A549 (cell line): ENCODE measurements around the gene SSTR3. TPM values are rescaled to one million over a fixed set of nuclear protein-coding genes. Genes with fewer than 3 reads are reported as not detected.

Source experiments
- ATAC-seq, 2 experiments: fragments of 200-7000 bp in 1 of 2; fragments of >200 bp in 1 of 2; cut with Nextera tagmentation in 1 of 2; cut with Tn5 transposase in 1 of 2; 3 replicates each; pipeline versions ENCODE4 v1.8.0 to v1.9.1; 2018 to 2020; ENCODE audit warnings: mild to moderate bottlenecking in 1 of 2, moderate library complexity in 1 of 2
- CTCF ChIA-PET: fragments of 300-600 bp; sonication (Branson Sonifier 250); formaldehyde crosslinking; extraction: SDS; loops from one replicate; lab custom pipeline; 2021; ENCODE audit warnings: antibody characterized with exemption, inconsistent platforms; lab: Yijun Ruan, JAX
- POLR2A ChIA-PET: fragments of 350-600 bp; formaldehyde crosslinking; extraction: SDS; loops from one replicate; lab custom pipeline; 2021; ENCODE audit warnings: antibody characterized with exemption, inconsistent platforms; lab: Yijun Ruan, JAX
- DNase-seq, 2 experiments: peaks; one replicate each; pipeline versions ENCODE4 v3.0.0 to v3.0.0-alpha.2; 2011 to 2016; ENCODE audit warnings: low read depth in 1 of 2, low spot score in 1 of 2
- FAIRE-seq: peaks from 2 replicates; lab custom pipeline; 2011; peaks lifted over from hg19 to GRCh38; lab: Jason Lieb, UNC
- H3K27ac ChIP-seq, 2 experiments: fragments of >200 bp; sonication (Bioruptor Twin); formaldehyde crosslinking; 3 replicates each; pipeline ENCODE4 v1.5.1; 2016 to 2017
- H3K4me1 ChIP-seq: fragments of >200 bp; sonication (Bioruptor Twin); formaldehyde crosslinking; 3 replicates; pipeline ENCODE4 v1.6.1; 2016
- H3K4me2 ChIP-seq: fragments of >200 bp; sonication (Bioruptor Twin); formaldehyde crosslinking; 3 replicates; pipeline ENCODE4 v1.6.1; 2016
- H3K4me3 ChIP-seq: fragments of >200 bp; sonication (Bioruptor Twin); formaldehyde crosslinking; 3 replicates; pipeline ENCODE4 v1.5.1; 2016
- H3K9me3 ChIP-seq: fragments of >200 bp; sonication (Bioruptor Twin); formaldehyde crosslinking; 3 replicates; pipeline ENCODE4 v1.6.1; 2016
- BHLHE40 ChIP-seq: IDR thresholded peaks from 2 replicates; pipeline ENCODE4 v1.6.1; 2012; ENCODE audit warnings: low read depth, low read length, inconsistent platforms
- EHF ChIP-seq: fragments of 250-450 bp; sonication (Bioruptor Pico); IDR thresholded peaks from 2 replicates; pipeline ENCODE4 v1.5.0; 2020; ENCODE audit warnings: mild to moderate bottlenecking
- EHMT2 ChIP-seq: fragments of 200-600 bp; sonication (generic); IDR thresholded peaks from 2 replicates; pipeline ENCODE4 v1.6.1; 2016; ENCODE audit warnings: antibody characterized with exemption, low read depth, mild to moderate bottlenecking, moderate library complexity
- ESRRA ChIP-seq: fragments of 150-350 bp; IDR thresholded peaks from 2 replicates; pipeline ENCODE4 v1.6.1; 2014; ENCODE audit warnings: mild to moderate bottlenecking, low read length, borderline replicate concordance
- FOSB ChIP-seq: fragments of 250-450 bp; sonication (Bioruptor Pico); IDR thresholded peaks from 2 replicates; pipeline ENCODE4 v1.5.0; 2020; ENCODE audit warnings: mild to moderate bottlenecking, moderate library complexity
- HOXB13 ChIP-seq: fragments of 250-450 bp; sonication (Bioruptor Pico); IDR thresholded peaks from 2 replicates; pipeline ENCODE4 v1.5.0; 2020; ENCODE audit warnings: low read depth, mild to moderate bottlenecking, moderate library complexity
- JUN ChIP-seq, 2 experiments: fragments of >200 bp; sonication (Bioruptor Twin); formaldehyde crosslinking; IDR thresholded peaks; 2 replicates in 1 of 2; 3 replicates in 1 of 2; pipeline ENCODE4 v1.6.1; 2016 to 2017
- MAFK ChIP-seq: fragments of 450-650 bp; IDR thresholded peaks from 2 replicates; pipeline ENCODE4 v1.6.1; 2014; ENCODE audit not compliant: partially characterized antibody
- MAX ChIP-seq: IDR thresholded peaks from 2 replicates; pipeline ENCODE4 v1.6.1; 2012
- MYC ChIP-seq: IDR thresholded peaks from 2 replicates; pipeline ENCODE4 v1.6.1; 2012; ENCODE audit warnings: mild to moderate bottlenecking, inconsistent platforms, low read length, improper control_type of control experiment, borderline replicate concordance
- NFE2L2 ChIP-seq: fragments of 150-350 bp; conservative IDR thresholded peaks from 2 replicates; pipeline ENCODE4 v1.6.1; 2014; ENCODE audit warnings: low read length
- NR3C1 ChIP-seq: fragments of >200 bp; sonication (Bioruptor Twin); formaldehyde crosslinking; IDR thresholded peaks from 3 replicates; pipeline ENCODE4 v1.6.1; 2017
- PBX3 ChIP-seq: IDR thresholded peaks from 2 replicates; pipeline ENCODE4 v1.6.1; 2012
- RFX5 ChIP-seq: fragments of 450-650 bp; IDR thresholded peaks from 2 replicates; pipeline ENCODE4 v1.7.1; 2014; ENCODE audit warnings: antibody characterized with exemption, mild to moderate bottlenecking, moderate library complexity
- ZNF302 ChIP-seq: fragments of 250-450 bp; sonication (Bioruptor Pico); IDR thresholded peaks from 2 replicates; pipeline ENCODE4 v1.9.0; 2021; ENCODE audit warnings: inconsistent platforms, mild to moderate bottlenecking, moderate library complexity
- WGBS: methylation state at CpG from one replicate; pipeline ENCODE4 v1.1.6; 2017; ENCODE audit errors: missing lambda C conversion rate; 5-methylcytosine and 5-hydroxymethylcytosine counted together
- polyA plus RNA-seq, 4 experiments: library from polyadenylated mRNA; depleted of rRNA in 3 of 4; stranded (reverse); fragments of >200 nt; fragmentation: RNase III in 1 of 4; extraction: RNeasy Plus Mini Kit Qiagen cat#74134 plus additional on column Dnase treatment in 1 of 4; gene quantifications; 2 replicates in 3 of 4; 3 replicates in 1 of 4; pipeline ENCODE4 v1.2.3, GENCODE V29; 2011 to 2017
- TF ChIP-seq, protein P1 (sequence below): fragments of >200 bp; sonication (Bioruptor Twin); formaldehyde crosslinking; IDR thresholded peaks from 3 replicates; pipeline ENCODE4 v1.6.1; 2016
- TF ChIP-seq, protein P2 (sequence below): fragments of 250-450 bp; sonication (Bioruptor Pico); IDR thresholded peaks from 2 replicates; pipeline ENCODE4 v1.5.0; 2021; ENCODE audit warnings: mild to moderate bottlenecking, moderate library complexity, borderline replicate concordance
- TF ChIP-seq, protein P3 (sequence below): fragments of 150-350 bp; IDR thresholded peaks from 2 replicates; pipeline ENCODE4 v1.6.1; 2014; ENCODE audit warnings: low read depth, mild to moderate bottlenecking, low read length

SSTR3 gene
- polyA plus RNA-seq, 2 of the 4 experiments (the other 2 are of a cell fraction) = not detected

DNA sequence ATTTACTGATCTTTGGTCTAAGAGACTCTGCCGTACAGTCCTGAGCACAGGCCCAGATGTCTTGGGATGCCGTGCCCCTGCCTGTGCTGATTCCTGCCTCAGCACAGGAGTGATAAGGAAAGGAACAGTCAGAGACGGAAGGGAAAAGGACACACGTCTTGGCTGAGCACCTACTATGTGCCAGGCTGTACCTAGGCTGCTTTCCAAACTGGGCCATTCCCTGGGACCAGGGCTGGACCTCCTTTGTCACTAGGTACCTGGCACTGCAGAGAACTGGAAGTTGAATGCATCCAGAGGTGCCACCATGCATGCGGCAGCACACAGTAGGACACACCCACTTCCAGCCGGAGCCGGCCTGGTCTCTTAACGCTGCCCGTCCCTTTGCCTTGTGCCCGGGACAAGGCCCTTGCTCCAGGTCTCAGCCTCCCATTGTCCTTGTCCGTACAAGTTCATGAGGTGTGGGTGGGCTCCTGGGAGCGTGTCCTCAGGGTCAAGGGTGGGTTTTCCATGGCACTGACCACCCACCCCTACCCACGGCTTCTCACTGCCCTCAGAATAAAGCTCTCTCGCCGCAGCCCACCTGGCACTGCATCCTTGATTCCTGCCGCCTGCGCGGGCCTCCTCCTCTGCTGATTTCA is 1.1 kb upstream of the SSTR3 start:
- ATAC-seq = no peak
- Histone ChIP-seq H3K4me3 (no peak overlapping the region), H3K4me1 (no peaks in the 10 kb centered on the region), H3K27ac (no peak overlapping the region), H3K9me3 (no peaks in the 10 kb centered on the region), H3K4me2 (no peak overlapping the region)
- ChIA-PET CTCF (interaction anchor here (1.0 kb wide), 1 partner anchor 14 kb away, joined by 4 read pairs; no protein-coding TSS in a partner anchor), POLR2A (no interaction called here)
- TF ChIP-seq, protein P1, sequence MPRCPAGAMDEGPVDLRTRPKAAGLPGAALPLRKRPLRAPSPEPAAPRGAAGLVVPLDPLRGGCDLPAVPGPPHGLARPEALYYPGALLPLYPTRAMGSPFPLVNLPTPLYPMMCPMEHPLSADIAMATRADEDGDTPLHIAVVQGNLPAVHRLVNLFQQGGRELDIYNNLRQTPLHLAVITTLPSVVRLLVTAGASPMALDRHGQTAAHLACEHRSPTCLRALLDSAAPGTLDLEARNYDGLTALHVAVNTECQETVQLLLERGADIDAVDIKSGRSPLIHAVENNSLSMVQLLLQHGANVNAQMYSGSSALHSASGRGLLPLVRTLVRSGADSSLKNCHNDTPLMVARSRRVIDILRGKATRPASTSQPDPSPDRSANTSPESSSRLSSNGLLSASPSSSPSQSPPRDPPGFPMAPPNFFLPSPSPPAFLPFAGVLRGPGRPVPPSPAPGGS = no peak
- DNase-seq = no peak
- 88% methylated on average over 14 of the region's 18 CpGs for WGBS
- no peak for FAIRE-seq

DNA sequence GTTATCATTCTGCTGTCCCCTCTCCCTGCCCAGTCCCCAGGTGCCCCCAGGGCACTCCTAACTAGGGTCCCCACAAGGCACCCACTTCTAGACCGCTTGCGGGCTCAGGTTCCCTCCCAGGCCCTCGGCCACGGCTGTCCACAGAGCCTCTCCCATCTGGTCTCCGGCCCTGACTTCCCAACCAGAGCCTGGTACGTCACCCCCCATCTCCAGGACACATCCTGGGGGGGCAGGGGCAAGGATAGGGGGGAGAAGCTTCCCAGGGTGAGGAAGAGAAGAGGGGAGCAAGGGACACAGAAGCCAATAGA is 457 bp downstream of the SSTR3 start:
- Histone ChIP-seq H3K4me3 (no peak overlapping the region), H3K4me1 (no peaks in the 10 kb centered on the region), H3K27ac (no peak overlapping the region), H3K9me3 (no peaks in the 10 kb centered on the region), H3K4me2 (no peak overlapping the region)
- POLR2A ChIA-PET = no interaction called here
- CTCF ChIA-PET = no interaction called here
- FAIRE-seq (no peak), ATAC-seq (no peak), DNase-seq (no peak)
- 93% methylated on average over 2 of the region's 6 CpGs for WGBS
- TF ChIP-seq ZNF302 (CRISPR knock-in tag) = no peak
- no peak for TF ChIP-seq EHMT2

DNA sequence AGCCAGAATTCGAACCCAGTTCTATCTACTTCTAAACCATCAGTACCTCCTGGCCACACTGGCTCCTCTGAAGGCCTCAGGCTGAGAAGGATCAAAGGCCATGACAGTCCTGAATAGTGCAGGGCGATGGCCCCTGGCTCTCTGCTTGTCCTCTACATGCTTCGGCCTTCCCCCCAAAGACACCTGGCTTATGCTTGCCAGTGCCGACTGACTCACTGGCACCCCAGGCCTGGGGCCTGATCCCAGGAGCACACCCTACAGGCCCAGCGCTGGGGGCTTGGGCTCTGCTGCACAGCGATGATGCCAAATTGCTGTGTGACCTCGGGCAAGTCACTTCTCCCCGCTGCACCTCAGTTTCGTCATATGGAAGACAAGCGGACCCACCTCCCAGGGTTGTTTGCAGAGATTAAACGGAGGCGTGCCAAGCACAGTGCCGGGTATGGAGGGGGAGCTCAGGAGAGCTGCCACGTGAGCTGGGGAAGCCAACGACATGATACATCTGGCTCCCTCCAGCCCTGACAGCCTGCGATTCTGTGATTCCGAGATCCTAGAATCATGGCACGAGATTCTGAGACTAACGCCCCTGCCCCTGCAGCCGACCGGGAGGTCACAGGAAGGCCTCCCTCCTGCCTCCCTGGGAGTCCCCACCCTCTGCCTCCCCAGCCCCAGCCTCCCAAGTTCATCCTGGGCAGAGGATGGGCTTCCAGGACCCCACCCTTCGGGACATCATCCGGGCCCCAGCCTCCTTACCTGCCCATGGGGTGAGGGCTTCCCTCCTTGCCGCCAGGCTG is 1.0 kb downstream of the SSTR3 start:
- no peaks in the 10 kb centered on the region for H3K9me3 ChIP-seq
- FAIRE-seq (no peak), ATAC-seq (no peak), DNase-seq (no peak)
- WGBS = 81% methylated on average over 14 of the region's 24 CpGs
- no peaks in the 10 kb centered on the region for H3K4me1 ChIP-seq
- ChIA-PET POLR2A (no interaction called here), CTCF (interaction anchor here (1.1 to 4.6 kb wide), 4 partner anchors 11 to 55 kb away, joined by 3 to 28 read pairs (median 8); no protein-coding TSS in a partner anchor)
- no peak overlapping the region for H3K27ac ChIP-seq
- no peak overlapping the region for H3K4me2 ChIP-seq
- no peak overlapping the region for H3K4me3 ChIP-seq
- TF ChIP-seq PBX3 = no peak
- no peak for TF ChIP-seq NFE2L2
- no peak for TF ChIP-seq RFX5
- TF ChIP-seq, protein P2, sequence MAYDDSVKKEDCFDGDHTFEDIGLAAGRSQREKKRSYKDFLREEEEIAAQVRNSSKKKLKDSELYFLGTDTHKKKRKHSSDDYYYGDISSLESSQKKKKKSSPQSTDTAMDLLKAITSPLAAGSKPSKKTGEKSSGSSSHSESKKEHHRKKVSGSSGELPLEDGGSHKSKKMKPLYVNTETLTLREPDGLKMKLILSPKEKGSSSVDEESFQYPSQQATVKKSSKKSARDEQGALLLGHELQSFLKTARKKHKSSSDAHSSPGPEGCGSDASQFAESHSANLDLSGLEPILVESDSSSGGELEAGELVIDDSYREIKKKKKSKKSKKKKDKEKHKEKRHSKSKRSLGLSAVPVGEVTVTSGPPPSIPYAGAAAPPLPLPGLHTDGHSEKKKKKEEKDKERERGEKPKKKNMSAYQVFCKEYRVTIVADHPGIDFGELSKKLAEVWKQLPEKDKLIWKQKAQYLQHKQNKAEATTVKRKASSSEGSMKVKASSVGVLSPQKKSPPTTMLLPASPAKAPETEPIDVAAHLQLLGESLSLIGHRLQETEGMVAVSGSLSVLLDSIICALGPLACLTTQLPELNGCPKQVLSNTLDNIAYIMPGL (CRISPR knock-in tag) = no peak
- TF ChIP-seq MAX = no peak
- TF ChIP-seq MYC = no peak
- TF ChIP-seq HOXB13 = no peak
- no peak for TF ChIP-seq ESRRA

- ATAC-seq (no peak), FAIRE-seq (no peak), DNase-seq (no peak)
- CTCF ChIA-PET = interaction anchor here (1.1 to 4.6 kb wide), 4 partner anchors 12 to 54 kb away, joined by 3 to 28 read pairs (median 8); no protein-coding TSS in a partner anchor
- no peak overlapping the region for H3K4me2 ChIP-seq
- WGBS = 73% methylated on average over 14 of the region's 15 CpGs
- POLR2A ChIA-PET = no interaction called here
- TF ChIP-seq NR3C1 = no peak
- no peak for TF ChIP-seq BHLHE40
- TF ChIP-seq MAFK = no peak
- no peak for TF ChIP-seq EHF (CRISPR knock-in tag)
- TF ChIP-seq, protein P1 = no peak
- TF ChIP-seq, protein P3, sequence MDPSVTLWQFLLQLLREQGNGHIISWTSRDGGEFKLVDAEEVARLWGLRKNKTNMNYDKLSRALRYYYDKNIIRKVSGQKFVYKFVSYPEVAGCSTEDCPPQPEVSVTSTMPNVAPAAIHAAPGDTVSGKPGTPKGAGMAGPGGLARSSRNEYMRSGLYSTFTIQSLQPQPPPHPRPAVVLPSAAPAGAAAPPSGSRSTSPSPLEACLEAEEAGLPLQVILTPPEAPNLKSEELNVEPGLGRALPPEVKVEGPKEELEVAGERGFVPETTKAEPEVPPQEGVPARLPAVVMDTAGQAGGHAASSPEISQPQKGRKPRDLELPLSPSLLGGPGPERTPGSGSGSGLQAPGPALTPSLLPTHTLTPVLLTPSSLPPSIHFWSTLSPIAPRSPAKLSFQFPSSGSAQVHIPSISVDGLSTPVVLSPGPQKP = no peak
- no peak for TF ChIP-seq ESRRA
- TF ChIP-seq FOSB (CRISPR knock-in tag) = no peak
- TF ChIP-seq EHMT2 = no peak
- no peak for TF ChIP-seq JUN (IDR thresholded peaks at IDR 0.05)
- TF ChIP-seq, all 56 proteins: peak for 0
- Histone ChIP-seq H3K4me1 (no peaks in the 10 kb centered on the region), H3K4me3 (no peak overlapping the region), H3K9me3 (no peaks in the 10 kb centered on the region), H3K27ac (no peak overlapping the region)
These were observed 2.1 kb downstream of the SSTR3 start for GRCh38 chr22:37210041-37210803.
